Liver (tissue), 9 donors: ENCODE measurements around the gene KCNJ15. TPM values are rescaled to one million over a fixed set of nuclear protein-coding genes. Genes with fewer than 3 reads are reported as not detected.

ENCODE experiments used
- DNase-seq: peaks from one replicate; pipeline ENCODE4 v3.0.0-alpha.2; 2017; ENCODE audit warnings: low spot score
- H3K27ac ChIP-seq, 2 donors: one replicate each; pipeline ENCODE4 v1.7.0; 2013; ENCODE audit warnings: inconsistent platforms in 2 of 2, low read length in 2 of 2, control low read depth in 1 of 2, low read depth in 1 of 2, mild to moderate bottlenecking in 1 of 2
- H3K27me3 ChIP-seq, 4 donors: one replicate each; pipeline versions ENCODE4 v1.6.1 to v1.7.0; 2013; ENCODE audit warnings: low read length in 3 of 4, inconsistent platforms in 1 of 4, mild to moderate bottlenecking in 1 of 4, moderate library complexity in 1 of 4; ENCODE audit not compliant: control insufficient read depth in 4 of 4, insufficient read depth in 4 of 4
- H3K36me3 ChIP-seq, 4 donors: one replicate each; pipeline versions ENCODE4 v1.6.1 to v1.7.0; 2013; ENCODE audit warnings: low read length in 3 of 4, mild to moderate bottlenecking in 3 of 4, low read depth in 1 of 4, moderate library complexity in 1 of 4; ENCODE audit not compliant: control insufficient read depth in 4 of 4, insufficient read depth in 3 of 4
- H3K4me1 ChIP-seq, 4 donors: one replicate each; pipeline versions ENCODE4 v1.6.1 to v1.7.0; 2013; ENCODE audit warnings: low read length in 3 of 4, mild to moderate bottlenecking in 3 of 4, moderate library complexity in 1 of 4; ENCODE audit not compliant: control insufficient read depth in 4 of 4, insufficient read depth in 4 of 4
- H3K4me3 ChIP-seq, 3 donors: one replicate each; pipeline versions ENCODE4 v1.6.1 to v1.7.0; 2013; ENCODE audit warnings: low read length in 3 of 3, control low read depth in 1 of 3, low read depth in 1 of 3, mild to moderate bottlenecking in 1 of 3
- H3K9ac ChIP-seq, 2 donors: one replicate each; pipeline ENCODE4 v1.7.0; 2013; ENCODE audit warnings: low read length in 2 of 2, mild to moderate bottlenecking in 2 of 2, moderate library complexity in 2 of 2, control low read depth in 1 of 2, low read depth in 1 of 2
- H3K9me3 ChIP-seq, 4 donors: one replicate each; pipeline versions ENCODE4 v1.6.1 to v1.7.0; 2013; ENCODE audit warnings: low read length in 3 of 4; ENCODE audit not compliant: control insufficient read depth in 4 of 4
- ATF3 ChIP-seq: IDR thresholded peaks from 2 replicates; pipeline ENCODE4 v1.6.1; 2016; ENCODE audit warnings: antibody characterized with exemption
- EGR1 ChIP-seq, 2 donors: IDR thresholded peaks; 2 replicates each; pipeline ENCODE4 v1.6.1; 2016 to 2018; ENCODE audit warnings: antibody characterized with exemption in 2 of 2, low read depth in 2 of 2
- FOXA1 ChIP-seq: IDR thresholded peaks from 2 replicates; pipeline ENCODE4 v1.6.1; 2016; ENCODE audit warnings: antibody characterized with exemption
- FOXA2 ChIP-seq: IDR thresholded peaks from 2 replicates; pipeline ENCODE4 v1.6.1; 2016; ENCODE audit warnings: antibody characterized with exemption
- GABPA ChIP-seq, 2 donors: IDR thresholded peaks in 1 of 2; conservative IDR thresholded peaks in 1 of 2; 2 replicates each; pipeline ENCODE4 v1.6.1; 2016; ENCODE audit warnings: antibody characterized with exemption in 2 of 2, mild to moderate bottlenecking in 1 of 2, moderate library complexity in 1 of 2
- HNF4A ChIP-seq, 2 donors: conservative IDR thresholded peaks; 2 replicates each; pipeline ENCODE4 v1.6.1; 2016; ENCODE audit warnings: antibody characterized with exemption in 2 of 2, mild to moderate bottlenecking in 2 of 2
- HNF4G ChIP-seq: IDR thresholded peaks from 2 replicates; pipeline ENCODE4 v1.6.1; 2016; ENCODE audit warnings: antibody characterized with exemption
- JUND ChIP-seq, 2 donors: IDR thresholded peaks; 2 replicates each; pipeline ENCODE4 v1.6.1; 2016; ENCODE audit warnings: antibody characterized with exemption in 2 of 2
- MAX ChIP-seq: IDR thresholded peaks from 2 replicates; pipeline ENCODE4 v1.6.1; 2016; ENCODE audit warnings: antibody characterized with exemption
- NR2F2 ChIP-seq: IDR thresholded peaks from 2 replicates; pipeline ENCODE4 v1.6.1; 2016; ENCODE audit warnings: antibody characterized with exemption
- RAD21 ChIP-seq, 2 donors: IDR thresholded peaks; 2 replicates each; pipeline ENCODE4 v1.6.1; 2016; ENCODE audit warnings: antibody characterized with exemption in 2 of 2, mild to moderate bottlenecking in 2 of 2
- REST ChIP-seq: IDR thresholded peaks from 2 replicates; pipeline ENCODE4 v1.6.1; 2016; ENCODE audit warnings: antibody characterized with exemption, mild to moderate bottlenecking
- RXRA ChIP-seq, 2 donors: IDR thresholded peaks; 2 replicates each; pipeline ENCODE4 v1.6.1; 2017 to 2018; ENCODE audit warnings: antibody characterized with exemption in 2 of 2, mild to moderate bottlenecking in 1 of 2
- SP1 ChIP-seq: IDR thresholded peaks from 2 replicates; pipeline ENCODE4 v1.6.1; 2018; ENCODE audit warnings: antibody characterized with exemption, mild to moderate bottlenecking
- TAF1 ChIP-seq: conservative IDR thresholded peaks from 2 replicates; pipeline ENCODE4 v1.6.1; 2016; ENCODE audit warnings: antibody characterized with exemption, mild to moderate bottlenecking
- YY1 ChIP-seq: IDR thresholded peaks from 2 replicates; pipeline ENCODE4 v1.6.1; 2016; ENCODE audit warnings: antibody characterized with exemption, mild to moderate bottlenecking
- ZBTB33 ChIP-seq: IDR thresholded peaks from 2 replicates; pipeline ENCODE4 v1.6.1; 2016; ENCODE audit warnings: antibody characterized with exemption
- WGBS: extraction: QIAGEN DNeasy Blood & Tissue Kit; methylation state at CpG from one replicate; pipeline ENCODE4 v1.1.7; 2013; 5-methylcytosine and 5-hydroxymethylcytosine counted together
- polyA plus RNA-seq, 2 donors: library from polyadenylated mRNA; stranded (reverse) in 1 of 2; unstranded in 1 of 2; fragments of 200-250 nt in 1 of 2; fragments of >200 nt in 1 of 2; fragmentation: Nextera tagmentation in 1 of 2; extraction: Ambion mirVana in 1 of 2; gene quantifications; one replicate each; pipeline versions ENCODE4 v1.2.1 to v1.2.3, GENCODE V29; 2013 to 2015
- total RNA-seq, 2 donors: library from RNA; depleted of rRNA; stranded (reverse); fragments of >200 nt; gene quantifications; one replicate each; pipeline ENCODE4 v1.2.3, GENCODE V29; 2014
- donor health status: healthy.
- donor health status: healthy.
- donor health status: healthy.
- donor health status: healthy.
- donor health status: healthy.

Gene KCNJ15
- total and polyA plus RNA-seq, 4 donors: 0.61 to 4.8 (median 2.2) TPM

DNA sequence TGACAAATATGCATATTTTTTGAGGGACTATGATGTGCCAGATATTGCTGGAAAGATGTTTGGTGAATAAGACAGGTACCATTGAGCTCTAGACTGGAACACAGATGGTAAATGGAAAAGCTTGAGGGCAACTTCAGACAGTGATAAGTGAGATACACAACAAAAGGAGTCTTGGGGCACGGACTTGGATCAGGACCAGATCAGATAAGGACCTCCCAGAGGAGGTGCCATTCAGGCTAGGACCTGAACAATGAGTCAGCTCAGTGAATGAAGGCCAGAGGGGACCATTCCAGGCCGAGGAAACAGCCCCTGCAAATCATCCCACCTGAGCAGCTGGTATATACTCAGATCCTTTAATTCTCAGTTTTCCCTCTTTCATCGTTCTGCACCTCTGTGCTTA is 1.8 kb upstream of the KCNJ15 start:
- 77% methylated on average over 3 of the region's 3 CpGs for WGBS
- H3K9me3 ChIP-seq: no peaks in the 10 kb centered on the region
- H3K27me3 ChIP-seq: no peaks in the 10 kb centered on the region
- no peaks in the 10 kb centered on the region for H3K36me3 ChIP-seq
- TF ChIP-seq RAD21 (IDR thresholded peaks at IDR 0.05): no peak
- no peak for TF ChIP-seq ZBTB33
- TF ChIP-seq SP1: no peak
- no peak for TF ChIP-seq GABPA (IDR thresholded peaks at IDR 0.05 in 1 of 2, conservative IDR thresholded peaks at IDR 0.05 in 1 of 2)
- no peak for TF ChIP-seq RXRA (IDR thresholded peaks at IDR 0.05)
- TF ChIP-seq HNF4A (conservative IDR thresholded peaks at IDR 0.05): no peak
- TF ChIP-seq NR2F2: no peak
- no peak for TF ChIP-seq EGR1 (IDR thresholded peaks at IDR 0.05; ENCODE audit: low read depth in 2 of 2)
- no peak for TF ChIP-seq HNF4G
- no peak for TF ChIP-seq FOXA1
- TF ChIP-seq REST: no peak
- TF ChIP-seq TAF1: no peak
- no peak for TF ChIP-seq YY1
- no peak overlapping the region for H3K4me3 ChIP-seq
- H3K4me1 ChIP-seq: peaks cover 0 to 21% (median 15%) of the 10 kb centered on the region in 4 donors
- no peak overlapping the region for H3K9ac ChIP-seq
- H3K27ac ChIP-seq: no peak overlapping the region
- DNase-seq: no peak

- no peaks in the 10 kb centered on the region for H3K36me3 ChIP-seq
- H3K27me3 ChIP-seq: no peaks in the 10 kb centered on the region
- no peaks in the 10 kb centered on the region for H3K9me3 ChIP-seq
- TF ChIP-seq ATF3 (no peak), EGR1 (IDR thresholded peaks at IDR 0.05; ENCODE audit: low read depth in 2 of 2) (no peak), YY1 (no peak), REST (no peak), RXRA (IDR thresholded peaks at IDR 0.05) (no peak), JUND (IDR thresholded peaks at IDR 0.05) (no peak), FOXA2 (no peak), FOXA1 (no peak), NR2F2 (no peak), HNF4A (conservative IDR thresholded peaks at IDR 0.05) (no peak), MAX (no peak), SP1 (no peak)
- H3K4me3 ChIP-seq: no peak overlapping the region
- DNase-seq: no peak
- WGBS: 89% methylated on average over 9 of the region's 9 CpGs
- peaks cover 0 to 16% (median 10%) of the 10 kb centered on the region in 4 donors for H3K4me1 ChIP-seq
- no peak overlapping the region for H3K27ac ChIP-seq
- H3K9ac ChIP-seq: no peak overlapping the region
Observed at GRCh38 chr21:38255571-38256117, 1.1 kb upstream of the KCNJ15 start.
